ENCODE measurements around the gene EGFL8.
A peak's percentile ranks its signal among the peaks of the same experiment; 100 is the strongest.
"Not testable (repeated sequence)": the region's sequence is repeated elsewhere in the genome, so short reads cannot be mapped to it uniquely, and the experiment has no call there.

EGFL8 gene

GRCh38 chr6:32164295-32164694 is at the start of gene EGFL8:
TSS of gene EGFL8 (plus strand) at chr6:32164595. CDS start at chr6:32166166, 1,571 bp downstream.
- DNase-seq = no peak

GRCh38 chr6:32114796-32115195 is 49.6 kb upstream of the EGFL8 start:
- peak; percentile 83 for DNase-seq

DNA sequence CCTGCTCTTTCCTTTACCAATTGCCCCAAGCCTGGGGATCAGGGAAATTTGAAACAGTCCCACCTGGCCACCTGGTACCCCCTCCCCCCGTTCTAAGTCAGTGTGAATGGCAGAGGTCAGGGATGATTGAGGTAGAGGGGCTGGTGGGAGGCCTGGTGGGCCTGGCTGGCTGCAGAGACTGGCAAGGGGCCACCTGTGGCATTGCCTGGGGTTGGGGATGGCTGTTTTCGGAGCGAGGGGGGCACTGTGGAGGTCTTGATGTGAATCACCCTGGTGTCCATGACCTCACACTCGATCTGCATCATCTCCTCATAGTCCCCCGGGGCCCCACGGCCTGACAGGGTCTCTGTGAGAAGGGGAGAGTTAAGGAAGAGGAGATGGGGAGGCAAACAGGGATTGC is 48.8 kb upstream of the EGFL8 start:
- no peak for DNase-seq

DNA sequence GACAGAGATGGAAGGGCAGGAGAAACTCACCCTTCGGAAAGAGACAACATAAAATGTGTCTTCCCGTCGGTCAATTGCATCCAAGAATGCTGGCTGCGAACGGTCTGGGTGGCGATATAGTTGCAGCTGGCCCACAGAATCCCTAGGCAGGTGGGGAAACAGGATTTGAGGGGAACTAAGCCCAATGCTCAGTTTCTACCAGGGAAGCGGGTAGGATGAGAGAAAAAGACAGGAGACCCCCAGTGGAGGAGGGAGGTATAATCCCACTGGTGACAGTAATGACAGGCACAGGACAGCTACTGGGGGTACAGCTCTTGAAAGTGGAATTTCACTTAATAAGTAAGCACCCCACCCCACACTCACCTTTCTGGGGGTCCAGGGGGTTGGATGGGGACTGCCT is 47.7 kb upstream of the EGFL8 start:
- DNase-seq = peak; percentile 29

GRCh38 chr6:32117461-32117860 is 46.9 kb upstream of the EGFL8 start:
- no peak for DNase-seq

DNA sequence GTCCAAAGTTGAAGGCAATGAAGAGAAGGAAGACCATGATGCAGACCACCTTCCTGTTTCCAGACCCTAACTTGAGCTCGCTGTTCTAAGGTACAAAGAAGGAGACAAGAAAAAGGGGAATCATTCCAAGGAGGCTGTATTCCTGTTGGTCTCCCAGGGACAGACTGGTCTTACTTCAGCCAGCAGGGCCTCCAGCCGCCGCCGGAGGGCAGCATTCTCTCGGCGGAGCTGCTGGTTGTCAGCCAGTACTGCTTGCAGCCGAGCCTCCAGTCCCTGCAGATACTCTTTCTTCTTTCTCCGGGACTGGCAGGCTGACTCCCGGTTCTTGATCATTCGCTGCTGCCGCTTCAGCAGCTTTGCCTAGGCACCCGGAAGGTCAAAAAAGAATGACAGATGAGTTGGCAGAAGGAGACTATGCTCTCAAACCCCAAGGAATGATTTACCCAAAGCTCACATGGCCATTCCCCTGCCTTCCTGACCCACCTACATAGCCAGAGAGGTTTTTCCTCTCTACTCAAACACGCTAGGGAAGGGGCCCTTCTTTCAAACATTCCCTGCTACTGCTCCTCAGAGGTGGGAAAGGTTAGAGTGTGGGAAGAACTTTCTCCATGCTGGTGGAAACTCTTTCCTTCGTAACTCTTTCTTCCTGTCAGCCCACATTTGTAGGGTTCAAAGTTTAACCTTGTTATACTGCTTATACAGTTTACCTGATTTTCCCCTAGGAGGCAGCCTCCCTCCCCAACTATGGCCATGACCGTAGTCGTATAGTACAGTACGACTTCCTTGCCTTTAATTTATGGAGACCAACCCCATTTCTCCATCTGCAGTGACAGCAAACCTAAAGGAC is 45.4 kb upstream of the EGFL8 start:
- peak; percentile 77 for DNase-seq

GRCh38 chr6:32120573-32121059 is 43.8 kb upstream of the EGFL8 start:
- DNase-seq = no peak

DNA sequence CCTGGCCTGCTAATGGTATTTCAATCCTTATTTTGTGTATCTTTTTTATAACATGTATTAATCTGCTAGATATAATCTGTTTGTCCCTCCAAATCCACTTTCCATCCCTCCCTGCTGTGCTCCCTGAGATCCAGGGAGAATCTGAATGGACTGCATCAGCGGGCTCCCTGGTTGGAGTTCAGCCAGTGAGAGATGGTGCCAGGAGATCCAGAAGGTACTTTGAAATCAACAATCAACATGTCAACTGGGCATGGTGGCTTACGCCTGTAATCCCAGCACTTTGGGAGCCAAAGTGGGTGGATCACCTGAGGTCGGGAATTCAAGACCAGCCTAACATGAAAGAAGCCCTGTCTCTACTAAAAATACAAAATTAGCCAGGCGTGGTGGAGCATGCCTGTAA is 40.7 kb upstream of the EGFL8 start:
- no peak for DNase-seq

GRCh38 chr6:32126880-32127279 is 37.5 kb upstream of the EGFL8 start:
- no peak for DNase-seq

DNA sequence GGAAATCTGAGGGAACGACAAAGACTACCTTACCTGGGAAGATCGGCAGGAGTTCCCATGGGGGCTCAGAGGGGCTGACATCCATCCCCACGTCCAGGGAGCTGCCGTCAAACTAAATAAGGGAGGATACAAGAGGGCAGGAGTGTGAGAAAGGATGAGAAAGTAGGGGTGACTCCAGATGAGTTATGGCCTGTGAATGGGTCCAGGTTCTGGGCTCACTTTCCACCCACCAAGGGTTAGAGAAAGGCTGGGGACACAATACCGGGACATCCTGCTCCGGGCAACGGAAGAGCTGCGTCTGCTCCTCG is 37.0 kb upstream of the EGFL8 start:
- DNase-seq = no peak

DNA sequence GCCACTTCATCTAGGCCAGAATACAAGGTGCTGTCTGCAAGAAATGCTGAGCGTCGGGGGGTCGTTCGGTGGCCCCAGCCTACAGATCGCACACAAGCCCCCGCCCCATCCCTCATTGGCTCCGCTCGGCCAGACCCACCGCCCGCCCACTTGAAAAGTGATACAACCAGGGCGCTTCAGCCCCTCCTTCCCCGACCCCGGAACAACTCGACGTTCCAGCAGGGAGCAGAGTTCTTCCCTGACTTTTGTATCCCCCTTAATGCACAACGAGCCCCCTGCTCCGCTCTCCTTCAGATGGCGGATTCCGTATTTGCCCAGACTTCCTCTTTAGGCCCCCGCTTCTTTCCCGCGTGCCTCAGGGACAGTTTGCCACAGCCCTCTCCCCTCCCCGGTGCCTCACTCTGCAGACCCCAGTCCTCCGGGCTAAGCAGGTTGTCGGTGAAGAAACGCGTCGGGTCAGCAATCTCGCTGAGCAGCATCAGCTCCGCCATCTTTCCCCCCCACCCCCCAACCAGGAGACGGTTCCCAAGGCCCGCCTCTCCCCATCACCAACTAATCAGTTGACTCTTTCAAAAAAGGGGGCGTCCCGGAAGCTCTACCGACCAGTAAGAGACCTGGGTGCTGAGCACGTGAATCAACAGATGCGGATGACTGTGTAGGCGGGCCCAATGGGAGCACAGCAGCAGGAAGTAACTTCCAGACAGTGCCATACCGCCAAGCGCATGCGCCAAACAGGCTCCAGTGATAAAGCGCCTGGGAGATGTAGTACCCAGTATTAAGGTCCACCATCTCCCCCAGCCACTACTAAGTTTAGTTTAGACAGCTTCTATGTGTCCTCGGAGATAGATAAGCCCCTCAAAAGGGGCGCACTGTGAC is 36.4 kb upstream of the EGFL8 start, which contains the start of gene ATF6B:
Gene ATF6B, minus strand, starts transcription at position 530 of the 876 bp plus-strand sequence. Its CDS starts 39 bp downstream, at position 491.
- peak; percentile 100 for DNase-seq

DNA sequence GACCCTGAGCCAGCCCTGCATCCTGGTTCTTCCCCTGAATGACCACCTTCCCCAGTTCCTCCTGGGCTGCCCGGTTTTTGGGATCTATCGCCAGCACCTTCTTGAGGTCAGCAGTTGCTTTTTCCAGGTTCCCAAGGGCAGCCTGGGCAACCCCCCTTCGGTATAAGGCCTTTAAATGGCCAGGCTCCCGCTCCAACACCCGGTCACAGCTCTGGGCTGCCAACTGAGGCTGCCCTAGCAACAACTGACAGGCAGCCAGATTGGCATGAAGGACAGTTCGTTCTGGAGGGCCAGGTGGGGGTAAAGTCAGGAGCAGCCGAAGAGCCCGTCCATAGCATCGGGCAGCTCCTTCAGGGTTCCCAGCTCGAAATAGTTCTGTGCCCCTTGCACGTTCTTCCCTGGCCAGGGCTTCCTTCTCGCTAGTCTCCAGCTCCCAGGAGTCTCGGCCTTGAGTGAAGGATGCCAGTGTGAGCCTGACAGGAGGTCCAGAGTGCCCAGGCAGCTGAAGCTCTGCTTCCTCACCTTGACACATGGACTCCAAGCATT is 35.6 kb upstream of the EGFL8 start:
- DNase-seq = no peak

DNA sequence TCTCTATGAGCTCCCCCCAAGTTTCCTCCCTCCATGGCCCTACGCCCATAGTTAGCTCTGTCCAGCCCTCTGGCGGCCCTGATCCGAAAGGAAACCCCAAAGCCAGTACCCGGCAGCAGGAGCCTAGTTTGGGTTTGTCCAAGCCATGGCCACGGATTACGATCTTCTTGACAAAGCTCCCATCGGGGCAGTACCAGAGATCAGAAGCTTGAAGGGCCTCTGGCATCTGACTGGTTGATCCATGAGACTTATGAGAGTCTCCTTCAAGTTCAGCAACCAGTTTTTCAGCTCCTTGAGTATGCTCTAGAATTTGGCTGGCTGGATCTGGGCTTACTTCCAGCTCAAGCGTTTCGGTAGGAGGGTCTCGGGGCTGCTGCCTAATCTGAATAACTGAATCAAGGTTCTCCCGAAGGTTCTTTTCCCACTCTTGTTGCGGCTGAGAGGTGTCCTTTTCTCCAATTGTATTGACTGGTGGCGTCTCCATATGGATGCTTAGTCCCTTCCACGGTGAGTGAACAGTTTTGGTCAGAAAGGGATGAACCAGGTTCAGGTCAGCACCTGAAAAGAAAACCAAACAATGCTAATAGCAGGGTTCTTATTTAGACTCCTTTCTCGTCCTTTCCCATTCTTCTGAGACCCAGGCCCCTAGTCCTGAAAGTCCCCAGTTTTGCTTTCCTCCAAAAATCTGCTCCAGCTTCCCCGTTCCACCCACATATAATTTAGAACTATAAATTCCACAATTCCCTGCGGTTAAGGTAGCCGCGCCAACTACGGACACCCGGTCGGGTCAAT is 34.9 kb upstream of the EGFL8 start:
- no peak for DNase-seq

DNA sequence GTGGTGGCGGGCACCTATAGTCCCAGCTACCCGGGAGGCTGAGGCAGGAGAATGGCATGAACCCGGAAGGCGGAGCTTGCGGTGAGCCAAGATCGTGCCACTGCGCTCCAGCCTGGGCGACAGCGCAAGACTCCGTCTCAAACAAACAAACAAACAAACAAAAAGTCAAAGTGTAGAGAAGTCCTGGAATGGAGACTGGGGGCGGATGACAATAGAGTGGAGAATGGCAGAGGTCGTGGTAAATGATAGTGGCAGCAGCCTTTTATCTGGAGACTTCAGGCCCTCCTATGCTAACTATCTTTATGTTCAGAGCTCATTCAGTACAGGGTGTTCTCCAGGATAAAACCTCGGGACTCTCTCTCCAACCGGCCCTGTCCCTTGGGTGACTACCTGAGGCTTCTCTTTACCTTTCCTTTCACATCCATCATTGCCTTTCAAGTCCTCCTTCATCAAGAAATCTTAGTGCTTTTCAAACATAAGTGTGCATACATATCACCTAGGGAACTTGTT is 32.9 kb upstream of the EGFL8 start:
- DNase-seq = no peak

GRCh38 chr6:32132110-32132509 is 32.3 kb upstream of the EGFL8 start:
- no peak for DNase-seq

DNA sequence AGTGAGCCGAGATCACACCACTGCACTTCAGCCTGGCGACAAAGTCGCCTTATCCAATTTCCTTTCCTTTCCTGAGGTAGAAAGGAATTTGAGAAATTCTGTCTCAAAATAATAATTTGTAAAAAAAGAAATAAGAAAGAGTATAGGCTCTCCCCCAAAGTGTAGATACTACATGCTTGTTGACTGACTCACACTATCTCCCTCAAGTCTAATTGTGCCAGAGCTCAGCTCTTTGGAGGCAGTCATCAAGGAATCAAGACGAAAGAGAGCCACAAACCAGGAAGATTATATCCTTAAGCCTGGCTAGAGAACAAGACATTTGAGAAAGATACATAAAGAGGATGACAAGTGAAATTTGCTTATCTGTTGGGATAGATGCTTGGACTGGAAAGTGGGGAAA is 30.6 kb upstream of the EGFL8 start:
- DNase-seq = peak; percentile 67

- DNase-seq = no peak
These were observed 26.9 kb upstream of the EGFL8 start for GRCh38 chr6:32137454-32137853.

GRCh38 chr6:32139590-32139989 is 24.8 kb upstream of the EGFL8 start:
- no peak for DNase-seq

GRCh38 chr6:32140420-32141046 is 23.9 kb upstream of the EGFL8 start:
- DNase-seq = no peak

DNA sequence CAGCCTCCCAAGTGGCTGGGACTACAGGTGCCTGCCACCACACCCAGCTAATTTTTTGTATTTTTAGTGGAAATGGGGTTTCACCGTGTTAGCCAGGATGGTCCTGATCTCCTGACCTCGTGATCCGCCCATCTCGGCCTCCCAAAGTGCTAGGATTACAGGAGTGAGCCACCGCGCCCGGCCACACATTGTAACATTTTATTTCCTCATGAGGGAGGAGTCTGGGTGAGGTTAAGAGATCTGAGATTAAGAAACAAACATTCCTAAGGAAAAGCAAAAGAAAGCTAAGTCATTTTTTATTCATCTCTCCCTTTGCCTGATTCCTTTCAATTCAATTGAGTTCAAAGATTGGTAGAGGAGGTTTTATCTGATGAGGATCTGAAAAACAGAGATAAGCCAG is 20.2 kb upstream of the EGFL8 start:
- not testable (repeated sequence) for DNase-seq

GRCh38 chr6:32146287-32146686 is 18.1 kb upstream of the EGFL8 start:
- no peak for DNase-seq

- DNase-seq = no peak
These were observed 17.7 kb upstream of the EGFL8 start for GRCh38 chr6:32146687-32147086.
